ENCODE results near the gene DOCK9. TPM values are rescaled to one million over a fixed set of nuclear protein-coding genes. Genes with fewer than 3 reads are reported as not detected.

Gene DOCK9
- total RNA-seq, 1 experiment from 2014 or later = 36.6 TPM

DNA sequence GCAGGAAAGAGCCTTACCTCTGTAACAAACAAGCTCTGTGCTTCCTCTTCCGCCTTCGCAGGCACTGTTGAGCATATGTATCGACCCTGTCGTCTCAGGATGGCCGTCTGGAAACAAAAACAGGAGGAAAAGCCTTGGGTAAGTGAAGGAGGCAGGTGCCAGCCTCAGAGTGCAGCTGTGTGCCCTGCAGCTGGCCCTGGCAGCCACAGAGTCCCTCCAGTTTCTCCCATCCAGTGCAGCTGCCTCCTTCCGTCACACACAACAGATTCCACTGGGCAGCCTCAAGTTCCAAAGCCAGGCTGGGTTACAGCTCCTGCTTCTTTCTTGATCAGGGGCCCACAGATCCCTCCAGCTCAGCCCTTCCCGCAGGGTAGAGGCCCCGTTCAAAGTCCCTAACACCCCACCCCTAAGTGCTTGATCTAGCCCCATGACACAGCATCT is 47.7 kb downstream of the DOCK9 start:
- POLR2A ChIA-PET = no interaction called here
- H3K27ac Mint-ChIP-seq = peak overlapping the region; percentile 92
- ATAC-seq = peak; percentile 55; the same call in 1 of the 2 replicates
- H3K4me3 Mint-ChIP-seq = no peak overlapping the region
- TF ChIP-seq NR1H2 (CRISPR knock-in tag; IDR thresholded peaks at IDR 0.05) (no peak), NR2C2 (CRISPR knock-in tag; IDR thresholded peaks at IDR 0.05) (no peak), ZNF423 (CRISPR knock-in tag; IDR thresholded peaks at IDR 0.05) (no peak), MYBL2 (CRISPR knock-in tag; IDR thresholded peaks at IDR 0.05) (no peak)
- TF ChIP-seq, protein P1, sequence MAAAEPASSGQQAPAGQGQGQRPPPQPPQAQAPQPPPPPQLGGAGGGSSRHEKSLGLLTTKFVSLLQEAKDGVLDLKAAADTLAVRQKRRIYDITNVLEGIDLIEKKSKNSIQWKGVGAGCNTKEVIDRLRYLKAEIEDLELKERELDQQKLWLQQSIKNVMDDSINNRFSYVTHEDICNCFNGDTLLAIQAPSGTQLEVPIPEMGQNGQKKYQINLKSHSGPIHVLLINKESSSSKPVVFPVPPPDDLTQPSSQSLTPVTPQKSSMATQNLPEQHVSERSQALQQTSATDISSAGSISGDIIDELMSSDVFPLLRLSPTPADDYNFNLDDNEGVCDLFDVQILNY (CRISPR knock-in tag; IDR thresholded peaks at IDR 0.05) = no peak
- H3K4me1 Mint-ChIP-seq = peaks cover 31% of the 10 kb centered on the region
- H3K36me3 Mint-ChIP-seq = peaks cover 17% of the 10 kb centered on the region
- CTCF ChIA-PET = interaction anchor here (1.0 to 1.1 kb wide), 4 partner anchors 9 to 90 kb away, joined by 3 to 4 read pairs (median 4); no protein-coding TSS in a partner anchor
- DNase-seq (ENCODE audit: low spot score) = no peak
- no peaks in the 10 kb centered on the region for H3K27me3 Mint-ChIP-seq (ENCODE audit: low read depth)
- H3K9me3 Mint-ChIP-seq = peaks cover 24% of the 10 kb centered on the region

DNA sequence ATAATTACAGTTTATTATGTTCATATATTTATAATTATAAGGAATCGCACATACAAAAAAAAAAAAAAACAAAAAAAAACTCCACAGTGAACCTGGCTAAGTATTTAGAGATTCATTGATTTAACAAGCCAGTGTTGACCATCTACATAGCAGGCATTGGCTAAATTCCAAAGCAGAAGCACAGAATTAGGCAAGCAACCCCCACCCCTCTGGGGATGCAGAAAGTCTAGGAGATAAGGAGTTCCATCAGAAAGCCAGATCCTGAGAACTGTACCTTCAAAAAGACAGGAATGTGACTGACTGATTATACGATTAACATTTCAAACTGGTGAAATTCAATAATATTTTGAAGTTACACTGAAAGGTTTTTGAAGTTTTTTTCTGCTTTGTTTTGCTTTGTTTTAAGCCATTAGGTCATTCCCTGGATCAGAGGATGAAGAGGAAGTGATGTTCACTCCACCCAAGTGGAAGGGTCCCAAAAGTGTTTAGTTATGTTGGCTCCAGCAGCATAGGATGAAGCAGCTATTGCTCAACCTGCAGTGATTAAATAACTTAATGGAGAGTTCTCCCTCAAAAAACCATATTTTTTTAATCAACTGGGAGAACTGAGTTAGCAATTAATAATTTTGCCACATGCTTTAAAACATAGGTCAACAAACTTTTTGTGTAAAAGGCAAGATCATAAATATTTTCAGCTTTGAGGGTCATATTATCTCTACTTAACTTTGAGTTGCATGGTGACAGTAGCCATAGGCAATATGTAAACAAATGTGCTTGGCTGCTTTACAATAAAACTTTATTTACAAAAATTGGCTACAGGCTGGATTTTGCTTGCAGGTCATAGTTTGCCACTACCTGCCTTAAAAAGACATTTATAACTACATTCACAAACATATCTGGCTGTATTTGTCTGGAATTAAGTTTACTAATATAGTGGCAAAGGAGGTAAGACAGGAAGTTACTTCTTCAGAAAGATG is 49.6 kb downstream of the DOCK9 start:
- ATAC-seq = peak; percentile 78
- no peak for DNase-seq (ENCODE audit: low spot score)
- peaks cover 6% of the 10 kb centered on the region for H3K9me3 Mint-ChIP-seq
- H3K4me1 Mint-ChIP-seq = peaks cover 35% of the 10 kb centered on the region
- ChIA-PET CTCF (no interaction called here), POLR2A (interaction anchor here (0.7 kb wide), 1 partner anchor 8 kb away, joined by 3 read pairs; no protein-coding TSS in a partner anchor)
- H3K27ac Mint-ChIP-seq = peak overlapping the region; percentile 3
- TF ChIP-seq RORB (CRISPR knock-in tag; IDR thresholded peaks at IDR 0.05) (no peak), TEAD4 (CRISPR knock-in tag; IDR thresholded peaks at IDR 0.05) (no peak), ESRRA (CRISPR knock-in tag; IDR thresholded peaks at IDR 0.05; ENCODE audit: borderline replicate concordance) (no peak)
- TF ChIP-seq, protein P2, sequence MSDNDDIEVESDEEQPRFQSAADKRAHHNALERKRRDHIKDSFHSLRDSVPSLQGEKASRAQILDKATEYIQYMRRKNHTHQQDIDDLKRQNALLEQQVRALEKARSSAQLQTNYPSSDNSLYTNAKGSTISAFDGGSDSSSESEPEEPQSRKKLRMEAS (CRISPR knock-in tag; IDR thresholded peaks at IDR 0.05) = no peak
- no peak overlapping the region for H3K4me3 Mint-ChIP-seq
- peaks cover under 1% of the 10 kb centered on the region; the same call in 1 of the 2 replicates for H3K36me3 Mint-ChIP-seq
- no peaks in the 10 kb centered on the region for H3K27me3 Mint-ChIP-seq (ENCODE audit: low read depth)

DNA sequence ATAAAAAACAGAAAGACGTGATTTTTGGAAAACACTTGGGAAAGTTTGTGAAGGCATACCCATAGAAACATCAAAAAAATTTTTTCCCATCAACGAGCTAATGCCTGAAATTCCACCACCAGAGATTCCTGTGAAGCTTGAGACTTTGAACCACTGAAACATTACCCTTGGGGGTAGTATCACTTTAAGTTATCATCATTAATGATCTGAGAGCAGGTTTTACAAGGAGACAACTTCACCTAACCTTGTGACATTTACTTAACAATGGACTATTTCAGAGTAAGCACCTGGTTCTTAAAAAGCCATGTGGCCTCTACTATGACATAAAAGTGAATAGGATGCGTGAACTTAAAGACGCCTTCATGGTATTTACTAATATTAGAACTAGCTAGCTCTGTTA is 51.9 kb downstream of the DOCK9 start:
- Mint-ChIP-seq H3K4me3 (no peak overlapping the region), H3K27ac (no peak overlapping the region), H3K4me1 (peaks cover 47% of the 10 kb centered on the region), H3K36me3 (no peaks in the 10 kb centered on the region), H3K9me3 (no peaks in the 10 kb centered on the region), H3K27me3 (ENCODE audit: low read depth) (no peaks in the 10 kb centered on the region)
- TF ChIP-seq, protein P3, sequence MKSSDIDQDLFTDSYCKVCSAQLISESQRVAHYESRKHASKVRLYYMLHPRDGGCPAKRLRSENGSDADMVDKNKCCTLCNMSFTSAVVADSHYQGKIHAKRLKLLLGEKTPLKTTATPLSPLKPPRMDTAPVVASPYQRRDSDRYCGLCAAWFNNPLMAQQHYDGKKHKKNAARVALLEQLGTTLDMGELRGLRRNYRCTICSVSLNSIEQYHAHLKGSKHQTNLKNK (CRISPR knock-in tag; IDR thresholded peaks at IDR 0.05) = no peak
- TF ChIP-seq NR1H2 (CRISPR knock-in tag; IDR thresholded peaks at IDR 0.05) (no peak), KAT7 (CRISPR knock-in tag; IDR thresholded peaks at IDR 0.05; ENCODE audit: borderline replicate concordance) (no peak), GABPB1 (CRISPR knock-in tag; IDR thresholded peaks at IDR 0.05) (no peak), CREB1 (CRISPR knock-in tag; IDR thresholded peaks at IDR 0.05) (no peak)
- TF ChIP-seq, protein P4, sequence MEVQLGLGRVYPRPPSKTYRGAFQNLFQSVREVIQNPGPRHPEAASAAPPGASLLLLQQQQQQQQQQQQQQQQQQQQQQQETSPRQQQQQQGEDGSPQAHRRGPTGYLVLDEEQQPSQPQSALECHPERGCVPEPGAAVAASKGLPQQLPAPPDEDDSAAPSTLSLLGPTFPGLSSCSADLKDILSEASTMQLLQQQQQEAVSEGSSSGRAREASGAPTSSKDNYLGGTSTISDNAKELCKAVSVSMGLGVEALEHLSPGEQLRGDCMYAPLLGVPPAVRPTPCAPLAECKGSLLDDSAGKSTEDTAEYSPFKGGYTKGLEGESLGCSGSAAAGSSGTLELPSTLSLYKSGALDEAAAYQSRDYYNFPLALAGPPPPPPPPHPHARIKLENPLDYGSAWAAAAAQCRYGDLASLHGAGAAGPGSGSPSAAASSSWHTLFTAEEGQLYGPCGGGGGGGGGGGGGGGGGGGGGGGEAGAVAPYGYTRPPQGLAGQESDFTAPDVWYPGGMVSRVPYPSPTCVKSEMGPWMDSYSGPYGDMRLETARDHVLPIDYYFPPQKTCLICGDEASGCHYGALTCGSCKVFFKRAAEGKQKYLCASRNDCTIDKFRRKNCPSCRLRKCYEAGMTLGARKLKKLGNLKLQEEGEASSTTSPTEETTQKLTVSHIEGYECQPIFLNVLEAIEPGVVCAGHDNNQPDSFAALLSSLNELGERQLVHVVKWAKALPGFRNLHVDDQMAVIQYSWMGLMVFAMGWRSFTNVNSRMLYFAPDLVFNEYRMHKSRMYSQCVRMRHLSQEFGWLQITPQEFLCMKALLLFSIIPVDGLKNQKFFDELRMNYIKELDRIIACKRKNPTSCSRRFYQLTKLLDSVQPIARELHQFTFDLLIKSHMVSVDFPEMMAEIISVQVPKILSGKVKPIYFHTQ (CRISPR knock-in tag; IDR thresholded peaks at IDR 0.05) = no peak
- POLR2A ChIA-PET = no interaction called here
- ATAC-seq (no peak), DNase-seq (ENCODE audit: low spot score) (no peak)
- CTCF ChIA-PET = no interaction called here

Measured in WTC11 (cell line).